SJCRH30 (cell line): ENCODE results near the gene PARD3. TPM values are rescaled to one million over a fixed set of nuclear protein-coding genes. Genes with fewer than 3 reads are reported as not detected.

Source experiments
- DNase-seq, 2 experiments: peaks; one replicate each; pipeline ENCODE4 v3.0.0-alpha.2; 2015 to 2020
- H3K27ac ChIP-seq: fragments of 250-450 bp; sonication (Bioruptor Pico); 2 replicates; pipeline ENCODE4 v1.5.1; 2020; ENCODE audit warnings: mild to moderate bottlenecking, moderate library complexity
- H3K27me3 ChIP-seq: fragments of 250-450 bp; sonication (Bioruptor Pico); 2 replicates; pipeline ENCODE4 v1.5.1; 2020; ENCODE audit warnings: mild to moderate bottlenecking, moderate library complexity
- H3K36me3 ChIP-seq: fragments of 250-450 bp; sonication (Bioruptor Pico); 2 replicates; pipeline ENCODE4 v1.5.1; 2020; ENCODE audit warnings: mild to moderate bottlenecking, moderate library complexity
- H3K4me1 ChIP-seq: fragments of 250-450 bp; sonication (Bioruptor Pico); 2 replicates; pipeline ENCODE4 v1.5.1; 2020; ENCODE audit warnings: mild to moderate bottlenecking, moderate library complexity
- H3K4me3 ChIP-seq: fragments of 250-450 bp; sonication (Bioruptor Pico); 2 replicates; pipeline ENCODE4 v1.5.1; 2020; ENCODE audit warnings: mild to moderate bottlenecking, moderate library complexity
- H3K9me3 ChIP-seq: fragments of 250-450 bp; sonication (Bioruptor Pico); replicated peaks from 2 replicates; pipeline ENCODE4 v1.5.1; 2020; ENCODE audit warnings: mild to moderate bottlenecking, moderate library complexity
- total RNA-seq: library from RNA; depleted of rRNA; stranded (reverse); fragments of >200 nt; shearing (Covaris generic); gene quantifications from 2 replicates; pipeline ENCODE4 v1.2.3, GENCODE V29; 2014

PARD3 gene
- total RNA-seq, 1 experiment from 2014 or later, result 58.7 TPM

DNA sequence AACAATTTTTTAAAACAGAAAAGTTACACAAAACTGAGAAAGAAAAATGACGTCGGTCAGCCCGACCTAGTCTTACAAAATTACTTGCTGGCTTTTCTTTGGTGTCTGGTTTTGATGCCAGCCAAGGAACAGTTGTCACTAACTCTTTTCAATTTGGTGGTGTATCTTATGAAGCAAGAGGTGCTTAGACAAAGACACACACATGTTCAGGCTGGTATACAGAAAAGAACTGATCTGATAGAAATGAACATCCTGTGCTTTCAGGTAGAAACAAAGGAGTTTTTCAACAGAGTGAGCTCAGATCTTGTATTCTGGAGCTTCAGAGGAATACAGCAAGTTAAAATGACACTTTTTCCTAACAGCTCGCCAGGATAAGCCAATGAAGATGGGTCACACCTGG is 43.6 kb downstream of the PARD3 start:
- Histone ChIP-seq H3K9me3 (no peaks in the 10 kb centered on the region), H3K27ac (no peak overlapping the region), H3K36me3 (no peaks in the 10 kb centered on the region), H3K4me1 (no peaks in the 10 kb centered on the region; the same call in 1 of the 2 replicates), H3K4me3 (no peak overlapping the region), H3K27me3 (no peaks in the 10 kb centered on the region)
- no peak for DNase-seq

DNA sequence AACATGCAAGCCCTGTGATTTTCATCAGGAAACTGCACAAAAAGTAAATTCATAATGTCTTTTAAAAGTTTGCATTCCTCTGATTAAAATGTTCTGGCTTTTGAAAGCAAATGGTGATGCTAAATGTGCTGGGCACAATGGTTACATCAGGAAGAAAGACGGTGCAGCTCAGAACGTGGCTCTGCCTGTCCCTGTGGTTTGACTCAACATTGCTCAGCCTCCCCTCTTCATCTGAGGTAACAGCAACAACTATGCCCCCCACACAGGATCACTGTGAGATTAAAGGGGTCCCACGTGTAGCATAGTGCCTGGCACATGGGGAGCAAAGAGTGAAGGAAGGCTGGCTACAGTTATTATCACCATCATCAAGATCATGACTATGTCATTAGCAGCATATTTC is 44.0 kb downstream of the PARD3 start:
- no peak for DNase-seq
- Histone ChIP-seq H3K27ac (no peak overlapping the region), H3K4me3 (no peak overlapping the region), H3K9me3 (no peaks in the 10 kb centered on the region), H3K27me3 (no peaks in the 10 kb centered on the region), H3K36me3 (no peaks in the 10 kb centered on the region), H3K4me1 (no peaks in the 10 kb centered on the region; the same call in 1 of the 2 replicates)

- H3K9me3 ChIP-seq, result no peaks in the 10 kb centered on the region
- no peak overlapping the region for H3K27ac ChIP-seq
- DNase-seq, result no peak
- no peak overlapping the region for H3K4me3 ChIP-seq
- H3K36me3 ChIP-seq, result no peaks in the 10 kb centered on the region
- H3K4me1 ChIP-seq, result no peaks in the 10 kb centered on the region; the same call in 1 of the 2 replicates
- H3K27me3 ChIP-seq, result no peaks in the 10 kb centered on the region
These were observed 45.2 kb downstream of the PARD3 start for GRCh38 chr10:34769899-34770298.

DNA sequence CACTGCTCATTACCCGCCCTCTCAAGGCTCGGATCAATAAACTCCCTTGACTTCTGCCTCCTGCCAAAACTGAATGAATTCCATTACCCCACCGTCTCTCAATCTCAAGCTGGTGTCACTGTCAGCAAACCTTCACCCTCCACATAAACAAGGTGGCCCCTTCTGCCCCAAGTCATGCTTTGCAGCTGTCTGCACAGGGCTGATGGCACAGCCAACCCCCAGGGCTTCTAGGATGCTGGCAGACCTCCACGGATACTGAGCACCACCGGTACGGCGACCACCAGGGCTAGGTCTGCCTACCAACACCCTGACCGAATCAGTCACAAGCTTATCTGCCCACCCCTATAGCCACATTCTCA is 46.1 kb downstream of the PARD3 start:
- peak; percentile 32 to 39 for DNase-seq
- no peaks in the 10 kb centered on the region; the same call in 1 of the 2 replicates for H3K4me1 ChIP-seq
- H3K9me3 ChIP-seq, result no peaks in the 10 kb centered on the region
- no peak overlapping the region for H3K4me3 ChIP-seq
- no peak overlapping the region for H3K27ac ChIP-seq
- no peaks in the 10 kb centered on the region for H3K27me3 ChIP-seq
- H3K36me3 ChIP-seq, result no peaks in the 10 kb centered on the region

DNA sequence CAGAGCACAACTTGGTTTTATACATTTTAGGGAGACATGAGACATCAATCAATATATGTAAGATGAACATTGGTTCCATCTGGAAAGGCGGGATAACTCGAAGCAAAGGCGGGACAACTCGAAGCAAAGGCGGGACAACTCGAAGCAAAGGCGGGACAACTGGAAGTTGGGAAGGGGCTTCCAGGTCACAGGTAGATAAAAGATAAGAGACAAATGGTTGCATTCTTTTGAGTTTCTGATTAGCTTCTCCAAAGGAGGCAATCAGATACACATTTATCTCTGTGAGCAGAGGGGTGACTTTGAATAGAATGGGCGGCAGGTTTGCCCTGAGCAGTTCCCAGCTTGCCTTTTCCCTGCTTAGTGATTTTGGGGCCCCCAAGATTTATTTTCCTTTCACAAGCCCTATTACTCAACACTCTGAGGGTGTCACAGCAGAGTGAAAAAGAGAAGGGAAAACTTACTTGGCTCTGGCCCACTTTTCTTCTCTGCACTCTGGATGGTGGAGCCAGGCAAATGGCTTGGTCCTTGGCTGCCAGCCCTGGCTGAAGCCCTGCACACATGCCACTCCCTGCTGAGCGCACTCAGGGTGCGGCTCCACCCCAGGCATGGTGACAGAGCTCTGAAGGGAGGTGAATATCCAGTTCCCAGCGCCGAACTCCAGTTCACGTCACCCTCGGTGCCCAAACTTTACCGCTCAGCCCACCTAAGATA is 46.7 kb downstream of the PARD3 start:
- no peaks in the 10 kb centered on the region for H3K36me3 ChIP-seq
- peak; percentile 8 to 26 for DNase-seq
- H3K27me3 ChIP-seq, result no peaks in the 10 kb centered on the region
- H3K4me3 ChIP-seq, result no peak overlapping the region
- H3K4me1 ChIP-seq, result no peaks in the 10 kb centered on the region; the same call in 1 of the 2 replicates
- H3K27ac ChIP-seq, result no peak overlapping the region
- H3K9me3 ChIP-seq, result no peaks in the 10 kb centered on the region

DNA sequence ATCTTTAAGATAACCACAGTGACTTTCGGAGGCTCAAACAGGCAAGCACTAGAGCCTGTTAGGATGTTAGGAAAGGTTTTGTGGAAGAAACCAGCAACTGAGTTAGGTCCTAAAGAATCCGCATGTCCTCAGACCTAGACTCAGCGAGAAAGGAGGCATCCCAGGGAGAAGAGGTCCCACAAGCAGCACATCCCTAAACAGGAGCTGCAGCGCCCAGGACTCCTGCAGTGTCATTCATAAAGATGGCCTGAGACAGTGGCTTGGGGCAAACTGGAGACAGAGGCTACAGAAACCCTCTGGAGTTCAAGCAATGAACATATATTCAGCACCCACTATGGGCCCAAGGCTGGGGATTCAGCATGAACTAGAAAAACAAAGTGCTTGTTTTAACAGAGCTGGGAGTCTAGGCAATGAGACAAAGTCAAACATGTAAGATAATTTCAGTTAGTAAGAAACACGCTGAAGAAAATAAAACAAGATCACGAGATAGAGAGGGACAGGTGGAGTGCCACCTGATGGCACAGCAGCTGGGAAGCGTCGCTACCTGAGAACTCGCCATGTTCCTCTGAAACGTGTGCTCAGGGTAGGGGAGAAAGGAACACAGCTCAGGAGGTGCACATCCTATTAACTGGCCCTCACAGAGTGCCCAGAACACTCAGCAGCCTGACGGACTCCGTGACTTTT is 48.1 kb downstream of the PARD3 start:
- Histone ChIP-seq H3K9me3 (no peaks in the 10 kb centered on the region), H3K36me3 (no peaks in the 10 kb centered on the region), H3K27me3 (no peaks in the 10 kb centered on the region), H3K27ac (no peak overlapping the region), H3K4me1 (no peaks in the 10 kb centered on the region; the same call in 1 of the 2 replicates), H3K4me3 (no peak overlapping the region)
- DNase-seq, result no peak

GRCh38 chr10:34766266-34766600 is 48.9 kb downstream of the PARD3 start:
- no peaks in the 10 kb centered on the region; the same call in 1 of the 2 replicates for H3K4me1 ChIP-seq
- no peak overlapping the region for H3K4me3 ChIP-seq
- H3K36me3 ChIP-seq, result no peaks in the 10 kb centered on the region
- no peak for DNase-seq
- H3K9me3 ChIP-seq, result no peaks in the 10 kb centered on the region
- no peaks in the 10 kb centered on the region for H3K27me3 ChIP-seq
- no peak overlapping the region for H3K27ac ChIP-seq

- H3K36me3 ChIP-seq, result no peaks in the 10 kb centered on the region
- H3K27me3 ChIP-seq, result no peaks in the 10 kb centered on the region
- no peak overlapping the region for H3K27ac ChIP-seq
- H3K9me3 ChIP-seq, result no peaks in the 10 kb centered on the region
- H3K4me1 ChIP-seq, result no peaks in the 10 kb centered on the region; the same call in 1 of the 2 replicates
- no peak overlapping the region for H3K4me3 ChIP-seq
- no peak for DNase-seq
These were observed 50.6 kb downstream of the PARD3 start for GRCh38 chr10:34764472-34764946.

- DNase-seq, result no peak
- Histone ChIP-seq H3K4me1 (peaks cover 4% of the 10 kb centered on the region; the same call in 1 of the 2 replicates), H3K9me3 (no peaks in the 10 kb centered on the region), H3K27ac (no peak overlapping the region), H3K36me3 (no peaks in the 10 kb centered on the region), H3K4me3 (no peak overlapping the region), H3K27me3 (no peaks in the 10 kb centered on the region)
These were observed 52.3 kb downstream of the PARD3 start for GRCh38 chr10:34762603-34763299.

- no peak overlapping the region for H3K27ac ChIP-seq
- no peak for DNase-seq
- H3K4me3 ChIP-seq, result no peak overlapping the region
- H3K27me3 ChIP-seq, result no peaks in the 10 kb centered on the region
- no peaks in the 10 kb centered on the region for H3K36me3 ChIP-seq
- peaks cover 4% of the 10 kb centered on the region; the same call in 1 of the 2 replicates for H3K4me1 ChIP-seq
- H3K9me3 ChIP-seq, result no peaks in the 10 kb centered on the region
These were observed 52.9 kb downstream of the PARD3 start for GRCh38 chr10:34762156-34762555.

DNA sequence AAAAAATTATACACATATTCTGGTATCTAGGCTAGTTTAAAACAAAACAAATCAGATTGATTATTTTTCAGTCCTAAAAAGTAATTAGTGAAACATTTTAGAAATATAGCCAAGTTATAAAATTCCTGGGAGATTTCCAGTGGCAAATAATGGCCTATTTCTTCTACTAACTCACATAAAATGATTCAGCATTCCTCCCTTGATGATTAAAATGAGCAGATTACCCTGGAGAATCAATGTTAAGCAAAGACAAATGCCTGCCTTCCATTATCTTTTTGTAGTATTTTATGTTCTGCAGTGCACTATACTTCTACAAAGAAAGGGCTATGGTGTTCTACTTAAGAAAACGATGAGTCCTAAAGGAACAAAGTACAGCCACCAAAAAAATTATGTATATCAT is 53.6 kb downstream of the PARD3 start:
- no peak overlapping the region for H3K4me3 ChIP-seq
- H3K36me3 ChIP-seq, result no peaks in the 10 kb centered on the region
- H3K9me3 ChIP-seq, result no peaks in the 10 kb centered on the region
- no peaks in the 10 kb centered on the region for H3K27me3 ChIP-seq
- no peak for DNase-seq
- H3K27ac ChIP-seq, result no peak overlapping the region
- H3K4me1 ChIP-seq, result peaks cover 4% of the 10 kb centered on the region; the same call in 1 of the 2 replicates

GRCh38 chr10:34760606-34761005 is 54.5 kb downstream of the PARD3 start:
- DNase-seq, result no peak
- Histone ChIP-seq H3K4me1 (peaks cover 4% of the 10 kb centered on the region; the same call in 1 of the 2 replicates), H3K9me3 (no peaks in the 10 kb centered on the region), H3K27ac (no peak overlapping the region), H3K36me3 (no peaks in the 10 kb centered on the region), H3K4me3 (no peak overlapping the region), H3K27me3 (no peaks in the 10 kb centered on the region)

DNA sequence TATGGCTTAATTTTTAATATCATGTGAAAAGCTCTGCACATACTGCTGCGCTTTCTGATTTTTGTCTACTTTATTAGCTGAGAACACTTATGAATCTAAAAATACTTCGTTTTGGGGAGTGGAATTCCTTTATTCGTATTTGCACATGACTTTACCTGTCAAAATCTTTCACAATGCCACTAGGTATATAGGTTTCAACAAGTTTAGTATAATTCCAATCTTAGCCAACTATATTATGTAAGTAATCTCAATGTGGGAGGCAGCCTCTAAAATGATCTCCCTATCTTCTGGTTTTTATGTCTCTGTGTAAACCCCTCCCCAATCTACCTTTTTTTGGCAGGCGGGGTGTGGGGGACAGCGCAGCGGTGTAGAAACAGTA is 55.3 kb downstream of the PARD3 start:
- no peak for DNase-seq
- Histone ChIP-seq H3K36me3 (no peaks in the 10 kb centered on the region), H3K4me3 (no peak overlapping the region), H3K4me1 (peaks cover 4% of the 10 kb centered on the region; the same call in 1 of the 2 replicates), H3K9me3 (no peaks in the 10 kb centered on the region), H3K27me3 (no peaks in the 10 kb centered on the region), H3K27ac (no peak overlapping the region)

DNA sequence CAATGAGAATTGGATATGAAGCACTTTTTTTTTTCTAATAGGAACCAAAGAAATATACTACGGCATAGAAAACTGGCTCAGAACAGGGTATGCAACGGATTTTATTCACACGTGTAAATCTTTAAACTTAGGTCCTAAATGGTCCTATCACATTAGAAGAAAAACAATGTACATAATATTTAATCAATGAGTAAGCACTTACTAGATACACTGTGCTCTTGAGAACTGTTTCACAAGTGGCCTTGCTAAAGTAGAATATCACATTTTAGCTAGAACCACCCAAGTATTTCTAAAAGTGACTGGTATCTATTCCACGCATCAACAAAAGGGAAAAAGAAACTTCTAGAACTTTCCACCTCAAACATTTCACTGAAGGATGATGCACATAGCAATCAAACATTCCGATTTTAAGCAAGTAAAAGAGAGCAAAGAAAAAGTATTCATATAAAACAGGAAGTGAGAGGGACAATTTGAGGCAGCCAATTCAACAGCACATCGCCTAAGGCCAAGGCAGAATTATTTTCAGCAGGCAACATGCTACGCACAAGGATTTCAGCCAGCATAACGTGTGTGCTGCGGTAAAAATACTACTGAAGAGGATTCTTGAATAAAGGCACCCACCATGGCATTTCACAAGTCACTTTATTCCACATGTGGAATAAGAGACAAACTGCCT is 55.8 kb downstream of the PARD3 start:
- Histone ChIP-seq H3K4me1 (peaks cover 4% of the 10 kb centered on the region; the same call in 1 of the 2 replicates), H3K36me3 (no peaks in the 10 kb centered on the region), H3K4me3 (no peak overlapping the region), H3K27me3 (no peaks in the 10 kb centered on the region), H3K27ac (no peak overlapping the region), H3K9me3 (no peaks in the 10 kb centered on the region)
- no peak for DNase-seq
